HepG2 (cell line): ENCODE measurements around the gene STAM. TPM values are rescaled to one million over a fixed set of nuclear protein-coding genes. Genes with fewer than 3 reads are reported as not detected.

ENCODE experiments used
- ATAC-seq: fragments of 200-7000 bp; cut with Tn5 transposase; 3 replicates; pipeline ENCODE4 v1.9.1; 2020; ENCODE audit warnings: mild to moderate bottlenecking, moderate library complexity
- BruUV-seq: library from RNA; stranded (reverse); fragments of 400-500 nt; replicated peaks from 2 replicates; lab custom pipeline; 2021; lab: Mats Ljungman, UMichigan
- CTCF ChIA-PET: fragments of 300-600 bp; formaldehyde crosslinking; extraction: SDS; loops from one replicate; lab custom pipeline; 2021; ENCODE audit warnings: low total read pairs, inconsistent platforms, low intra/inter-chr PET ratio; lab: Yijun Ruan, JAX
- POLR2A ChIA-PET: fragments of 350-600 bp; sonication (Branson Sonifier 250); formaldehyde crosslinking; loops from one replicate; lab custom pipeline; 2020; ENCODE audit warnings: antibody characterized with exemption, inconsistent platforms; lab: Yijun Ruan, JAX
- DNase-seq: peaks from one replicate; pipeline ENCODE4 v3.0.0-alpha.2; 2015; ENCODE audit warnings: low spot score
- FAIRE-seq: peaks from 3 replicates; lab custom pipeline; 2011; peaks lifted over from hg19 to GRCh38; lab: Jason Lieb, UNC
- H2AFZ ChIP-seq: one replicate; pipeline ENCODE4 v1.6.1; 2011; ENCODE audit warnings: low read length, inconsistent platforms
- H3K27ac ChIP-seq: fragments of 300-600 bp; 3 replicates; pipeline ENCODE4 v1.8.0; 2011; ENCODE audit warnings: mixed run types, mild to moderate bottlenecking, mixed read lengths, low read length, inconsistent platforms; ENCODE audit not compliant: insufficient read depth; ENCODE audit errors: extremely low read length
- H3K27me3 ChIP-seq, 2 experiments: fragments of 200-600 bp in 1 of 2; 2 replicates in 1 of 2; 3 replicates in 1 of 2; pipeline versions ENCODE4 v1.6.0 to v1.8.0; 2011; ENCODE audit warnings: low read length in 2 of 2, mild to moderate bottlenecking in 2 of 2, moderate library complexity in 2 of 2, inconsistent platforms in 1 of 2; ENCODE audit not compliant: insufficient read depth in 2 of 2, control insufficient read depth in 1 of 2
- H3K36me3 ChIP-seq, 2 experiments: fragments of 200-600 bp in 1 of 2; replicated peaks in 1 of 2; 2 replicates in 1 of 2; 3 replicates in 1 of 2; pipeline versions ENCODE4 v1.5.1 to v1.8.0; 2011; ENCODE audit warnings: low read length in 2 of 2, inconsistent platforms in 1 of 2; ENCODE audit not compliant: insufficient read depth in 2 of 2, control insufficient read depth in 1 of 2
- H3K4me1 ChIP-seq: 2 replicates; pipeline ENCODE4 v1.5.1; 2012; ENCODE audit warnings: low read length, inconsistent platforms; ENCODE audit not compliant: insufficient read depth
- H3K4me2 ChIP-seq: 2 replicates; pipeline ENCODE4 v1.6.0; 2011; ENCODE audit warnings: low read depth, low read length, inconsistent platforms
- H3K4me3 ChIP-seq, 3 experiments: fragments of 200-600 bp in 1 of 3; sonication (generic), shearing (Covaris generic) in 1 of 3; replicated peaks in 1 of 3; 2 replicates each; pipeline ENCODE4 v1.5.1; 2011 to 2016; ENCODE audit warnings: low read length in 3 of 3, inconsistent platforms in 2 of 3, low read depth in 2 of 3, mild to moderate bottlenecking in 2 of 3, control low read depth in 1 of 3, mixed read lengths in 1 of 3; ENCODE audit not compliant: insufficient read depth in 1 of 3
- H3K79me2 ChIP-seq: one replicate; pipeline ENCODE4 v1.6.1; 2011; ENCODE audit warnings: low read length, inconsistent platforms; ENCODE audit not compliant: insufficient read depth
- H3K9ac ChIP-seq: 2 replicates; pipeline ENCODE4 v1.6.0; 2011; ENCODE audit warnings: mild to moderate bottlenecking, low read depth, low read length, inconsistent platforms; ENCODE audit not compliant: insufficient read depth
- H3K9me3 ChIP-seq: 2 replicates; pipeline ENCODE4 v1.5.1; 2012; ENCODE audit warnings: mild to moderate bottlenecking, low read length
- H4K20me1 ChIP-seq: 2 replicates; pipeline ENCODE4 v1.6.0; 2011; ENCODE audit warnings: inconsistent platforms, mild to moderate bottlenecking, low read length, moderate library complexity; ENCODE audit not compliant: insufficient read depth
- HDAC2 ChIP-seq: sonication (generic); formaldehyde crosslinking; IDR thresholded peaks from 2 replicates; pipeline ENCODE4 v1.4.0; 2020; ENCODE audit warnings: missing genetic modification reagents
- HNRNPK ChIP-seq: fragments of 200-400 bp; formaldehyde crosslinking; IDR thresholded peaks from 2 replicates; pipeline ENCODE4 v1.6.1; 2018; ENCODE audit warnings: low read length, low read depth, moderate library complexity, mild to moderate bottlenecking; ENCODE audit not compliant: poor library complexity, severe bottlenecking
- IKZF1 ChIP-seq: fragments of 450-650 bp; IDR thresholded peaks from 2 replicates; pipeline ENCODE4 v1.7.1; 2016
- MLLT10 ChIP-seq: sonication (generic); formaldehyde crosslinking; IDR thresholded peaks from 2 replicates; pipeline ENCODE4 v1.4.0; 2020; ENCODE audit warnings: missing genetic modification reagents
- NCOA1 ChIP-seq: sonication (generic); formaldehyde crosslinking; IDR thresholded peaks from 2 replicates; pipeline ENCODE4 v1.9.0; 2021; ENCODE audit warnings: missing genetic modification reagents
- TFDP1 ChIP-seq: IDR thresholded peaks from 2 replicates; pipeline ENCODE4 v1.6.1; 2016; ENCODE audit warnings: missing compliant biosample characterization, missing genetic modification reagents, borderline replicate concordance
- ZBTB14 ChIP-seq: sonication (generic); formaldehyde crosslinking; IDR thresholded peaks from 2 replicates; pipeline ENCODE4 v1.4.0; 2020; ENCODE audit warnings: missing genetic modification reagents
- ZC3H13 ChIP-seq: sonication (generic); formaldehyde crosslinking; IDR thresholded peaks from 2 replicates; pipeline ENCODE4 v1.8.1; 2023; ENCODE audit warnings: mild to moderate bottlenecking, missing genetic modification reagents, moderate library complexity
- ZFP41 ChIP-seq: sonication (generic); formaldehyde crosslinking; IDR thresholded peaks from 2 replicates; pipeline ENCODE4 v1.4.0; 2020; ENCODE audit warnings: mild to moderate bottlenecking, missing genetic modification reagents, borderline replicate concordance
- ZMAT5 ChIP-seq: sonication (generic); formaldehyde crosslinking; IDR thresholded peaks from 2 replicates; pipeline ENCODE4 v1.5.0; 2020; ENCODE audit warnings: mild to moderate bottlenecking, low read depth, missing genetic modification reagents, borderline replicate concordance
- ZNF30 ChIP-seq: sonication (generic); formaldehyde crosslinking; IDR thresholded peaks from 2 replicates; pipeline ENCODE4 v1.5.0; 2020; ENCODE audit warnings: mild to moderate bottlenecking, missing genetic modification reagents
- ZNF709 ChIP-seq: sonication (generic); formaldehyde crosslinking; IDR thresholded peaks from 2 replicates; pipeline ENCODE4 v1.5.0; 2020; ENCODE audit warnings: mild to moderate bottlenecking, missing genetic modification reagents
- ZXDC ChIP-seq: sonication (generic); formaldehyde crosslinking; IDR thresholded peaks from 2 replicates; pipeline ENCODE4 v1.5.0; 2020; ENCODE audit warnings: mild to moderate bottlenecking, missing genetic modification reagents
- WGBS: methylation state at CpG from one replicate; pipeline ENCODE4 v1.1.6; 2017; ENCODE audit warnings: low lambda C conversion rate; 5-methylcytosine and 5-hydroxymethylcytosine counted together
- in situ Hi-C: cut with HindIII; loops from 2 replicates; pipeline ENCODE4 v1.10.0; 2017; ENCODE audit warnings: low pct_unique_long_range_greater_than_20kb; ENCODE audit not compliant: extremely low pct_ligation_motif_present
- intact Hi-C: fragments of 100-400 bp; cut with micrococcal nuclease; formaldehyde crosslinking; loops from one replicate; pipeline ENCODE4 v1.10.0; 2022; ENCODE audit not compliant: unreplicated experiment
- polyA plus RNA-seq, 8 experiments: library from polyadenylated mRNA; depleted of rRNA in 3 of 8; stranded (reverse) in 7 of 8; unstranded in 1 of 8; fragments of >200 nt; fragmentation: Illumina TruSeq in 4 of 8; extraction: Trizol in 4 of 8; gene quantifications; 2 replicates each; pipeline versions ENCODE4 v1.2.1 to v1.2.3, GENCODE V29; 2011 to 2016; ENCODE audit warnings: low read depth in 4 of 8, missing spikeins in 1 of 8, mixed read lengths in 1 of 8; ENCODE audit not compliant: insufficient read depth in 1 of 8
- total RNA-seq, 5 experiments: library from RNA; depleted of rRNA; stranded (reverse); fragments of >200 nt; fragmentation: Illumina TruSeq; extraction: Trizol; gene quantifications; 2 replicates each; pipeline ENCODE4 v1.2.3, GENCODE V29; 2016; ENCODE audit warnings: low read depth in 1 of 5

The STAM gene
- total and polyA plus RNA-seq, 2 of the 13 experiments (the other 11 are each of a cell fraction or from before 2014, with no cell fraction given): 19.5 to 25.1 TPM

GRCh38 chr10:17693009-17693408 lies 49.1 kb downstream of the STAM start:
- H3K27me3 ChIP-seq: no peaks in the 10 kb centered on the region
- POLR2A ChIA-PET: no interaction called here
- no peaks in the 10 kb centered on the region for H3K79me2 ChIP-seq
- no peak overlapping the region for H3K4me2 ChIP-seq
- no peak for ATAC-seq
- H3K9ac ChIP-seq: no peak overlapping the region
- H3K4me3 ChIP-seq: no peak overlapping the region
- CTCF ChIA-PET: no interaction called here
- no peaks in the 10 kb centered on the region for H4K20me1 ChIP-seq
- H3K36me3 ChIP-seq: peaks cover 4 to 35% of the 10 kb centered on the region in 2 experiments
- no peak for DNase-seq
- in situ Hi-C loops: no loop called here
- no peaks in the 10 kb centered on the region for H3K9me3 ChIP-seq
- no peak for TF ChIP-seq NCOA1 (CRISPR knock-in tag)
- TF ChIP-seq IKZF1: no peak
- no peak for TF ChIP-seq ZMAT5 (CRISPR knock-in tag)
- TF ChIP-seq ZBTB14 (CRISPR knock-in tag): no peak
- no peak for TF ChIP-seq ZFP41 (CRISPR knock-in tag)
- TF ChIP-seq HDAC2 (CRISPR knock-in tag): no peak
- TF ChIP-seq MLLT10: no peak
- no peak for TF ChIP-seq HNRNPK
- BruUV-seq: no TSS peak
- intact Hi-C loops: no loop called here
- no peak overlapping the region for H3K27ac ChIP-seq
- 97% methylated on average over 1 of the region's 1 CpG for WGBS
- H2AFZ ChIP-seq: no peak overlapping the region
- no peaks in the 10 kb centered on the region for H3K4me1 ChIP-seq
- FAIRE-seq: no peak

GRCh38 chr10:17698696-17699095 lies 54.7 kb downstream of the STAM start:
- Histone ChIP-seq H3K36me3 (peaks cover 5 to 26% of the 10 kb centered on the region in 2 experiments), H3K27me3 (no peaks in the 10 kb centered on the region), H2AFZ (no peak overlapping the region), H3K4me1 (no peaks in the 10 kb centered on the region), H4K20me1 (no peaks in the 10 kb centered on the region), H3K4me3 (no peak overlapping the region), H3K9ac (no peak overlapping the region), H3K9me3 (no peaks in the 10 kb centered on the region), H3K79me2 (no peaks in the 10 kb centered on the region), H3K4me2 (no peak overlapping the region), H3K27ac (no peak overlapping the region)
- BruUV-seq: no TSS peak
- CTCF ChIA-PET: no interaction called here
- POLR2A ChIA-PET: no interaction called here
- WGBS: 99% methylated on average over 4 of the region's 4 CpGs
- no peak for DNase-seq
- no peak for ATAC-seq
- intact Hi-C loops (no loop called here), in situ Hi-C loops (no loop called here)
- FAIRE-seq: no peak
- TF ChIP-seq ZXDC (CRISPR knock-in tag) (no peak), TFDP1 (no peak), ZC3H13 (CRISPR knock-in tag) (no peak), ZNF709 (CRISPR knock-in tag) (no peak), ZNF30 (CRISPR knock-in tag) (no peak)
